Measurements from ENCODE around the gene LRRC4. TPM values are rescaled to one million over a fixed set of nuclear protein-coding genes. Genes with fewer than 3 reads are reported as not detected.

The LRRC4 gene
- total RNA-seq, 2 donors from 2014 or later, result 0.53 TPM; not detected in 1

GRCh38 chr7:128005759-128006159, 25.5 kb downstream of the LRRC4 start:
- no peak overlapping the region for H3K27ac Mint-ChIP-seq
- peaks cover 2 to 3% of the 10 kb centered on the region in 2 donors for H3K36me3 Mint-ChIP-seq (ENCODE audit: insufficient read depth in 2 of 2)
- H3K9me3 Mint-ChIP-seq, result no peaks in the 10 kb centered on the region
- ATAC-seq (replicated peaks in 1 of 2) (no peak), DNase-seq (no peak)
- peaks cover 14% of the 10 kb centered on the region for H3K4me1 Mint-ChIP-seq (ENCODE audit: low read depth)
- no peak overlapping the region for H3K4me3 Mint-ChIP-seq
- no peaks in the 10 kb centered on the region for H3K27me3 Mint-ChIP-seq (ENCODE audit: low read depth)

- Mint-ChIP-seq H3K4me3 (no peak overlapping the region), H3K27ac (no peak overlapping the region), H3K36me3 (ENCODE audit: insufficient read depth in 2 of 2) (peaks cover 2 to 3% of the 10 kb centered on the region in 2 donors), H3K27me3 (ENCODE audit: low read depth) (no peaks in the 10 kb centered on the region), H3K4me1 (ENCODE audit: low read depth) (peaks cover 14% of the 10 kb centered on the region), H3K9me3 (no peaks in the 10 kb centered on the region)
- ATAC-seq (replicated peaks in 1 of 2) (no peak), DNase-seq (no peak)
Measured at GRCh38 chr7:128005117-128005516, 26.1 kb downstream of the LRRC4 start.

DNA sequence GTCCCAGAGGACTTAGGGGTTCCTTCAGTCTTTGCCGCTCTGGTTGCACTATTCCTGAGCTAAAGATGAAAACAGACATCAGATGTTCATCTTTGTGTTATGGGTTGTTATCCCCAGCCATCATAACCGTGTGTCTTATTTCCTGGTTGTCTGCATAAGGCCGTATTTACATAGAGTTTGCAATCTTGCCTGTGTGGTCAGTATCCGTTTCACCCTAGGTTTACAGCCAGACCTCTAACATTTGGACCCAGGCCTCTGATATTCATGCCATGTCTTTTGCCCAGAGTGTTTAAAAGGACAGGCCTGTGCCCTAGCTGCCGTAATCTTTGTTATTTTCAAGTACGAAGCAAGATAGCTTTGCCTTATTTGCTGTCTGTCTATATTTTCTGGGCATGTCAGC, 26.6 kb downstream of the LRRC4 start:
- Mint-ChIP-seq H3K4me1 (ENCODE audit: low read depth) (peaks cover 14% of the 10 kb centered on the region), H3K27me3 (ENCODE audit: low read depth) (no peaks in the 10 kb centered on the region), H3K36me3 (ENCODE audit: insufficient read depth in 2 of 2) (peaks cover 2% of the 10 kb centered on the region in 2 donors), H3K9me3 (no peaks in the 10 kb centered on the region), H3K27ac (no peak overlapping the region), H3K4me3 (no peak overlapping the region)
- no peak for DNase-seq
- no peak for ATAC-seq (replicated peaks in 1 of 2)

DNA sequence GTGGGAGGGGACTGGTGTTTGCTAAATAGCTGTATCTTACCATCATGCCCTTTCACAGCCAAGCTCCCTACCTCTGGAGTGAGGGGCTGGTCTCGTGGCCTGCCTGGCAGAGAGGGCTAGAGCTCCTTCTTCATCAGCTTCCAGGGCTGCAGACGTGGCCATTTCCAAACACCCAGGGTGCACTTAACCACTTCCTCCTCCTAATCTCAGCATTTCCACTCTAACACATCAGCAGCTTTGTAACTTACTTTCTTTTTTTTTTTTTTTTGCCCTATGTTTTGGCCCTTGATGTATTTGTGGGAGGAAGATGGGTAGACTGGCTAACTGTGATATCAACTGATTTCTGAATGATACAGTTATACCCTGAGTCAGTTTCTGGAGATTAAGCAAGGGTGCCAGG, 27.4 kb downstream of the LRRC4 start:
- peaks cover 1 to 2% of the 10 kb centered on the region in 2 donors for H3K36me3 Mint-ChIP-seq (ENCODE audit: insufficient read depth in 2 of 2)
- H3K4me3 Mint-ChIP-seq, result no peak overlapping the region
- H3K4me1 Mint-ChIP-seq (ENCODE audit: low read depth), result peaks cover 14% of the 10 kb centered on the region
- no peak overlapping the region for H3K27ac Mint-ChIP-seq
- no peaks in the 10 kb centered on the region for H3K27me3 Mint-ChIP-seq (ENCODE audit: low read depth)
- no peak for ATAC-seq (replicated peaks in 1 of 2)
- H3K9me3 Mint-ChIP-seq, result no peaks in the 10 kb centered on the region
- DNase-seq, result no peak

- Mint-ChIP-seq H3K4me1 (ENCODE audit: low read depth) (peaks cover 14% of the 10 kb centered on the region), H3K27ac (no peak overlapping the region), H3K36me3 (ENCODE audit: insufficient read depth in 2 of 2) (peaks cover 0 to 2% of the 10 kb centered on the region in 2 donors), H3K9me3 (no peaks in the 10 kb centered on the region), H3K4me3 (no peak overlapping the region), H3K27me3 (ENCODE audit: low read depth) (no peaks in the 10 kb centered on the region)
- ATAC-seq (replicated peaks in 1 of 2) (no peak), DNase-seq (no peak)
Measured at GRCh38 chr7:128003167-128003566, 28.1 kb downstream of the LRRC4 start.

GRCh38 chr7:128000854-128001265, 30.4 kb downstream of the LRRC4 start:
- Mint-ChIP-seq H3K27ac (no peak overlapping the region), H3K9me3 (no peaks in the 10 kb centered on the region), H3K4me3 (no peak overlapping the region), H3K27me3 (ENCODE audit: low read depth) (no peaks in the 10 kb centered on the region), H3K4me1 (ENCODE audit: low read depth) (peaks cover 14% of the 10 kb centered on the region), H3K36me3 (ENCODE audit: insufficient read depth in 2 of 2) (peaks cover 3% of the 10 kb centered on the region in 2 donors)
- ATAC-seq (replicated peaks in 1 of 2) (no peak), DNase-seq (no peak)

- Mint-ChIP-seq H3K27ac (no peak overlapping the region), H3K36me3 (ENCODE audit: insufficient read depth in 2 of 2) (peaks cover 3% of the 10 kb centered on the region in 2 donors), H3K9me3 (no peaks in the 10 kb centered on the region), H3K27me3 (ENCODE audit: low read depth) (no peaks in the 10 kb centered on the region), H3K4me1 (ENCODE audit: low read depth) (peaks cover 14% of the 10 kb centered on the region), H3K4me3 (no peak overlapping the region)
- ATAC-seq (replicated peaks in 1 of 2), result no peak
- no peak for DNase-seq
Measured at GRCh38 chr7:128000048-128000447, 31.2 kb downstream of the LRRC4 start.

DNA sequence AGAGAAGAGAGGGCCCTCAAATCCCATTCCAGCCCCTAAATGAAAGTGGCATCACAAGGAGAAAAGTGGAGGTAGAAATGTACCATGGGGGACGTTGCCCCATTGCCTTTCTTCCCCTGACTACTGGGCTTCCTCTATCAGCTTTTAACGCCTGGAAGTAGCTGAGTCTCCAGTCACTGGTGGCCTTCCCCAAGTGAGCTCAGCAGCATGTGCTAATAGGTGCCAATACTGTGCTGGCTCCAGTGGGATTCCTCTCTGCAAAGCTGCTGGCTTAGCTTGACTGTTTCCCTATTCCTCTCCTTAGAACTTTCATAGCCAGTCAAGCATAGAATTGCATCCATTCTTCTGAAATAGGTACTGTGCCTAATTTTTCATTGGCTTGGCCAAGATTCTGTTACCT, 32.6 kb downstream of the LRRC4 start:
- ATAC-seq (replicated peaks in 1 of 2), result no peak
- Mint-ChIP-seq H3K27ac (no peak overlapping the region), H3K4me1 (ENCODE audit: low read depth) (peaks cover 9% of the 10 kb centered on the region), H3K4me3 (no peak overlapping the region), H3K9me3 (no peaks in the 10 kb centered on the region), H3K36me3 (ENCODE audit: insufficient read depth in 2 of 2) (peaks cover 5 to 8% of the 10 kb centered on the region in 2 donors), H3K27me3 (ENCODE audit: low read depth) (no peaks in the 10 kb centered on the region)
- DNase-seq, result no peak

DNA sequence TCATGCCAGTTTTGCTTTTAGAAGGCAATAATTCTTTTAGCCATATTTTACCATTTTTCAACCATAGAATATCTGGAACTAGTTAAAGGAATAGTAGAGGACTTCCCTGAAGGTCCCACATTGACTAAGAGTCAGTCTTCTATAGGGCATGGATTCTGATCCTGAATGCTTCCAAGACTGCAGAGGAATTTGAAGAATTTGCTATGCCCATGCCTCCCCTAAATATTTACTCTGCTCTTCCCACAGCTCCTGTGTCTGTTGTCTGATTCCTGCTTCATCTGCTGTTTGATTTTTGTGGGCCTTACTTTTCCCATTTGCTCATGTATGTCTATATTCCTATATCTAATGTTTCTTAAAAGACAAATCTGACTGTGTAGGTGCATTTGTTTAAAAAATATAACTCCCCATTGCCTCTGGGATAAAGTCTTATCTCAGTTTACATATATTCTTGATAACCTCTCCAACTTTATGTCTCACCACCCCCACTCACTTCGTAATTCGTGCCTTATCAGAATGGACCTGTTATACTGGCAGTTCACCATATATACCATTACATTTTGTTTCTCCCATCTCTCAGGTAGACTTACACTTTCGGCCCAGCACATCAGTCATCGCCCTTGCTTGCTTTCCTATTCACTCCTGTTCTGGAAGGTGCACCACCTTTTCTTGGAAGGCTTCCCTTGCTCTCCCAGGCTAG, 33.9 kb downstream of the LRRC4 start:
- DNase-seq (no peak), ATAC-seq (replicated peaks in 1 of 2) (no peak)
- H3K36me3 Mint-ChIP-seq (ENCODE audit: insufficient read depth in 2 of 2), result peaks cover 7 to 8% of the 10 kb centered on the region in 2 donors
- H3K4me1 Mint-ChIP-seq (ENCODE audit: low read depth), result no peaks in the 10 kb centered on the region
- no peak overlapping the region for H3K27ac Mint-ChIP-seq
- no peaks in the 10 kb centered on the region for H3K9me3 Mint-ChIP-seq
- H3K27me3 Mint-ChIP-seq (ENCODE audit: low read depth), result no peaks in the 10 kb centered on the region
- H3K4me3 Mint-ChIP-seq, result no peak overlapping the region

GRCh38 chr7:127996253-127997071, 34.8 kb downstream of the LRRC4 start:
- Mint-ChIP-seq H3K4me3 (no peak overlapping the region), H3K4me1 (ENCODE audit: low read depth) (no peaks in the 10 kb centered on the region), H3K27me3 (ENCODE audit: low read depth) (no peaks in the 10 kb centered on the region), H3K36me3 (ENCODE audit: insufficient read depth in 2 of 2) (peaks cover 7 to 8% of the 10 kb centered on the region in 2 donors), H3K9me3 (no peaks in the 10 kb centered on the region), H3K27ac (no peak overlapping the region)
- DNase-seq (no peak), ATAC-seq (replicated peaks in 1 of 2) (no peak)

GRCh38 chr7:127995881-127996215, 35.4 kb downstream of the LRRC4 start:
- H3K36me3 Mint-ChIP-seq (ENCODE audit: insufficient read depth in 2 of 2), result peaks cover 7 to 10% of the 10 kb centered on the region in 2 donors
- H3K4me1 Mint-ChIP-seq (ENCODE audit: low read depth), result no peaks in the 10 kb centered on the region

DNA sequence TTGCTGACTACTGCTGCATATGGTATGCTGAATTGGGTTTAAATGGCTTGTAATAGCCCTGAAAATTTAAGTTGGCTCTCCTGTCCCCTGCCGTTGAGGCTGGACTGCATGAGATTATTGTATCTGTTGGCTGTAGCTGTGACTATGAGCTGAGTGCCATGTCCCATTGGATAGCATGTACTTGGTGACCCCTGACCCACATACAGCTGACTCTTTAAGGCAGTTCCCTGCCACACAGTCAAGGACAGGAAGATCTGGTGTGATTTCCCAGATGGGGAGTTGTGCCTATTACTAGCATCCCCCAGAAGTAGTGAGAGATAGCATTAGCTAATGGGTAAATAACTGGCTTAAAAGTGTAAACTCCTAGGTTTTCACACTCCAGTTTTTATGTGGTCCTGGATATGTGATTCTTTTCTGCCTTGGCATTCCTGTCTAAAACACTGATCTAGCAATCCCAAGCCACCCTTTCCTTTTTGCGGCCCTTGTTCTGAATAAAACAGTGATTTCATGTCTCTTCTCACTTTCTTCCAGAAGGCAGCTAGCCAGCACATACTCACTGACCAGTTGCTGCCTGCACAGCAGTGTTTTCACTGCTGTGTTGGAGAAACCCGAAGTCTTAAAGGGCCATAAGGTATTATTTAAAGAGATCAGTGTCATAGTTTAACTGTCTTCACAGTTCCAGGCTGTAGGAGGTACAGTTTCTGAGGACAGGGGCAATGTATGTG, 35.9 kb downstream of the LRRC4 start:
- peaks cover 7 to 10% of the 10 kb centered on the region in 2 donors for H3K36me3 Mint-ChIP-seq (ENCODE audit: insufficient read depth in 2 of 2)
- H3K4me3 Mint-ChIP-seq, result no peak overlapping the region
- H3K27ac Mint-ChIP-seq, result no peak overlapping the region
- H3K9me3 Mint-ChIP-seq, result no peaks in the 10 kb centered on the region
- no peaks in the 10 kb centered on the region for H3K4me1 Mint-ChIP-seq (ENCODE audit: low read depth)
- DNase-seq, result no peak
- no peaks in the 10 kb centered on the region for H3K27me3 Mint-ChIP-seq (ENCODE audit: low read depth)
- ATAC-seq (replicated peaks in 1 of 2), result no peak

More at GRCh38 chr7:127995881-127996215, 35.4 kb downstream of the LRRC4 start:
- Mint-ChIP-seq H3K27me3 (ENCODE audit: low read depth) (no peaks in the 10 kb centered on the region), H3K9me3 (no peaks in the 10 kb centered on the region), H3K4me3 (no peak overlapping the region), H3K27ac (no peak overlapping the region)
- no peak for DNase-seq
- ATAC-seq (replicated peaks in 1 of 2), result no peak

GRCh38 chr7:127993987-127994386, 37.2 kb downstream of the LRRC4 start:
- ATAC-seq (replicated peaks in 1 of 2), result no peak
- Mint-ChIP-seq H3K27ac (no peak overlapping the region), H3K27me3 (ENCODE audit: low read depth) (no peaks in the 10 kb centered on the region), H3K36me3 (ENCODE audit: insufficient read depth in 2 of 2) (peaks cover 7 to 13% of the 10 kb centered on the region in 2 donors), H3K4me3 (no peak overlapping the region), H3K9me3 (no peaks in the 10 kb centered on the region), H3K4me1 (ENCODE audit: low read depth) (no peaks in the 10 kb centered on the region)
- no peak for DNase-seq
